ENCODE measurements around the gene LRRTM2.
"Not testable (repeated sequence)": the region's sequence is repeated elsewhere in the genome, so short reads cannot be mapped to it uniquely, and the experiment has no call there.

The LRRTM2 gene

GRCh38 chr5:138840103-138840502, 35.0 kb downstream of the LRRTM2 start:
- no peak for DNase-seq (ENCODE audit: low read depth in 2 of 2)

- DNase-seq (ENCODE audit: low read depth in 2 of 2): no peak
Measured at GRCh38 chr5:138837160-138837559, 38.0 kb downstream of the LRRTM2 start.

GRCh38 chr5:138834853-138835252, 40.3 kb downstream of the LRRTM2 start:
- DNase-seq (ENCODE audit: low read depth in 2 of 2): not testable (repeated sequence)

GRCh38 chr5:138833726-138834480, 41.2 kb downstream of the LRRTM2 start:
- DNase-seq (ENCODE audit: low read depth in 2 of 2): no peak

GRCh38 chr5:138833080-138833479, 42.1 kb downstream of the LRRTM2 start:
- DNase-seq (ENCODE audit: low read depth in 2 of 2): no peak

GRCh38 chr5:138832218-138832617, 42.9 kb downstream of the LRRTM2 start:
- no peak for DNase-seq (ENCODE audit: low read depth in 2 of 2)

- no peak for DNase-seq (ENCODE audit: low read depth in 2 of 2)
Measured at GRCh38 chr5:138831703-138832102, 43.4 kb downstream of the LRRTM2 start.

GRCh38 chr5:138829341-138829740, 45.8 kb downstream of the LRRTM2 start:
- DNase-seq (ENCODE audit: low read depth in 2 of 2): no peak

- DNase-seq (ENCODE audit: low read depth in 2 of 2): no peak
Measured at GRCh38 chr5:138828556-138828955, 46.6 kb downstream of the LRRTM2 start.

- no peak for DNase-seq (ENCODE audit: low read depth in 2 of 2)
Measured at GRCh38 chr5:138824924-138825863, 49.9 kb downstream of the LRRTM2 start.

- no peak for DNase-seq (ENCODE audit: low read depth in 2 of 2)
Measured at GRCh38 chr5:138824516-138824915, 50.6 kb downstream of the LRRTM2 start.

GRCh38 chr5:138820695-138821094, 54.4 kb downstream of the LRRTM2 start:
- DNase-seq (ENCODE audit: low read depth in 2 of 2): no peak

- DNase-seq (ENCODE audit: low read depth in 2 of 2): no peak
Measured at GRCh38 chr5:138819081-138819480, 56.1 kb downstream of the LRRTM2 start.
